Measurements from ENCODE around the gene GJB2. TPM values are rescaled to one million over a fixed set of nuclear protein-coding genes. Genes with fewer than 3 reads are reported as not detected.
"Not testable (repeated sequence)": the region's sequence is repeated elsewhere in the genome, so short reads cannot be mapped to it uniquely, and the experiment has no call there.

GJB2 gene
- total RNA-seq, 1 donor from 2014 or later: 3.9 TPM

GRCh38 chr13:20171364-20171763, 21.4 kb downstream of the GJB2 start:
- intact Hi-C loops (cut with micrococcal nuclease): no loop called here

GRCh38 chr13:20170921-20171320, 21.8 kb downstream of the GJB2 start:
- intact Hi-C loops (cut with micrococcal nuclease): no loop called here

GRCh38 chr13:20168396-20168795, 24.3 kb downstream of the GJB2 start:
- intact Hi-C loops (cut with micrococcal nuclease): loop anchor here (10.0 kb wide), 1 partner anchor 484 kb away; no protein-coding TSS in a partner anchor

GRCh38 chr13:20165417-20166257, 27.1 kb downstream of the GJB2 start:
- intact Hi-C loops (cut with micrococcal nuclease): loop anchor here (10.0 kb wide), 1 partner anchor 481 kb away; no protein-coding TSS in a partner anchor

- intact Hi-C loops (cut with micrococcal nuclease): loop anchor here (2.0 to 10.0 kb wide), 6 partner anchors 31 to 477 kb away; partner anchors contain the start of genes GJB2 and PSPC1
Measured at GRCh38 chr13:20161951-20162300, 30.8 kb downstream of the GJB2 start.

GRCh38 chr13:20161275-20161950, 31.3 kb downstream of the GJB2 start:
- intact Hi-C loops (cut with micrococcal nuclease): loop anchor here (10.0 kb wide), 1 partner anchor 477 kb away; no protein-coding TSS in a partner anchor

GRCh38 chr13:20160306-20161274, 32.1 kb downstream of the GJB2 start, which contains the start of gene GJA3:
TSS of gene GJA3 (minus strand) at chr13:20161052. CDS start at chr13:20143288, 17,764 bp downstream.
- intact Hi-C loops (cut with micrococcal nuclease): loop anchor here (10.0 kb wide), 1 partner anchor 476 kb away; no protein-coding TSS in a partner anchor

- intact Hi-C loops (cut with micrococcal nuclease): loop anchor here (10.0 kb wide), 1 partner anchor 475 kb away; no protein-coding TSS in a partner anchor
Measured at GRCh38 chr13:20159646-20160305, 33.0 kb downstream of the GJB2 start.

GRCh38 chr13:20157151-20157796, 35.5 kb downstream of the GJB2 start:
- intact Hi-C loops (cut with micrococcal nuclease): no loop called here

- intact Hi-C loops (cut with micrococcal nuclease): no loop called here
Measured at GRCh38 chr13:20156702-20157101, 36.0 kb downstream of the GJB2 start.

- intact Hi-C loops (cut with micrococcal nuclease): not testable (repeated sequence)
Measured at GRCh38 chr13:20153290-20153689, 39.4 kb downstream of the GJB2 start.

- intact Hi-C loops (cut with micrococcal nuclease): no loop called here
Measured at GRCh38 chr13:20151612-20152011, 41.1 kb downstream of the GJB2 start.

- intact Hi-C loops (cut with micrococcal nuclease): no loop called here
Measured at GRCh38 chr13:20151016-20151415, 41.7 kb downstream of the GJB2 start.

GRCh38 chr13:20150561-20150960, 42.2 kb downstream of the GJB2 start:
- intact Hi-C loops (cut with micrococcal nuclease): no loop called here

- intact Hi-C loops (cut with micrococcal nuclease): no loop called here
Measured at GRCh38 chr13:20149762-20150161, 43.0 kb downstream of the GJB2 start.

GRCh38 chr13:20148501-20149183, 44.1 kb downstream of the GJB2 start:
- intact Hi-C loops (cut with micrococcal nuclease): no loop called here

GRCh38 chr13:20146381-20146780, 46.4 kb downstream of the GJB2 start:
- intact Hi-C loops (cut with micrococcal nuclease): no loop called here

- intact Hi-C loops (cut with micrococcal nuclease): no loop called here
Measured at GRCh38 chr13:20145521-20145920, 47.2 kb downstream of the GJB2 start.

GRCh38 chr13:20144141-20144850, 48.4 kb downstream of the GJB2 start:
- intact Hi-C loops (cut with micrococcal nuclease): no loop called here
